ENCODE measurements around the gene FAM107B. TPM values are rescaled to one million over a fixed set of nuclear protein-coding genes. Genes with fewer than 3 reads are reported as not detected.

Gene FAM107B
- total RNA-seq, 4 donors from 2014 or later: 7.3 to 15.6 (median 13.3) TPM

GRCh38 chr10:14806318-14806717, 31.6 kb upstream of the FAM107B start:
- Histone ChIP-seq H3K9me3 (no peaks in the 10 kb centered on the region), H3K4me1 (no peaks in the 10 kb centered on the region), H3K27ac (no peak overlapping the region), H3K4me3 (no peak overlapping the region), H3K27me3 (no peaks in the 10 kb centered on the region), H3K36me3 (no peaks in the 10 kb centered on the region)
- ATAC-seq: no peak
- TF ChIP-seq POLR2AphosphoS5 (IDR thresholded peaks at IDR 0.05): no peak
- no peak for TF ChIP-seq CTCF (IDR thresholded peaks at IDR 0.05)
- no peak for TF ChIP-seq EP300 (IDR thresholded peaks at IDR 0.05)
- TF ChIP-seq POLR2A (IDR thresholded peaks at IDR 0.05): no peak
- 63 to 66% methylated on average over 3 of the region's 3 CpGs for WGBS, 2 donors (ENCODE audit: low coverage in 1 of 2)

- Histone ChIP-seq H3K27ac (no peak overlapping the region), H3K4me1 (no peaks in the 10 kb centered on the region), H3K9me3 (no peaks in the 10 kb centered on the region), H3K4me3 (no peak overlapping the region), H3K36me3 (no peaks in the 10 kb centered on the region), H3K27me3 (no peaks in the 10 kb centered on the region)
- TF ChIP-seq POLR2AphosphoS5 (IDR thresholded peaks at IDR 0.05) (no peak), CTCF (IDR thresholded peaks at IDR 0.05) (no peak), POLR2A (IDR thresholded peaks at IDR 0.05) (no peak), EP300 (IDR thresholded peaks at IDR 0.05) (no peak)
- ATAC-seq: no peak
- 33 to 80% methylated on average over 1 of the region's 1 CpG for WGBS, 2 donors (ENCODE audit: low coverage in 1 of 2)
Measured at GRCh38 chr10:14803827-14804226, 29.1 kb upstream of the FAM107B start.

- Histone ChIP-seq H3K9me3 (no peaks in the 10 kb centered on the region), H3K4me3 (no peak overlapping the region), H3K4me1 (no peaks in the 10 kb centered on the region), H3K27ac (no peak overlapping the region), H3K36me3 (no peaks in the 10 kb centered on the region), H3K27me3 (no peaks in the 10 kb centered on the region)
- ATAC-seq: peak; percentile 39
- no peak for TF ChIP-seq POLR2AphosphoS5 (IDR thresholded peaks at IDR 0.05)
- no peak for TF ChIP-seq POLR2A (IDR thresholded peaks at IDR 0.05)
- no peak for TF ChIP-seq CTCF (IDR thresholded peaks at IDR 0.05)
- TF ChIP-seq EP300 (IDR thresholded peaks at IDR 0.05): no peak
- 46 to 48% methylated on average over 3 of the region's 5 CpGs for WGBS, 2 donors (ENCODE audit: low coverage in 1 of 2)
Measured at GRCh38 chr10:14801723-14802122, 27.0 kb upstream of the FAM107B start.

GRCh38 chr10:14800397-14800796, 25.7 kb upstream of the FAM107B start:
- no peaks in the 10 kb centered on the region for H3K9me3 ChIP-seq
- no peaks in the 10 kb centered on the region for H3K4me1 ChIP-seq
- no peak for ATAC-seq
- H3K27ac ChIP-seq: no peak overlapping the region
- TF ChIP-seq CTCF (IDR thresholded peaks at IDR 0.05): no peak
- TF ChIP-seq EP300 (IDR thresholded peaks at IDR 0.05): no peak
- TF ChIP-seq POLR2AphosphoS5 (IDR thresholded peaks at IDR 0.05): no peak
- H3K4me3 ChIP-seq: no peak overlapping the region
- no peaks in the 10 kb centered on the region for H3K27me3 ChIP-seq
- WGBS, 2 donors (ENCODE audit: low coverage in 1 of 2): 44 to 75% methylated on average over 1 of the region's 1 CpG
- H3K36me3 ChIP-seq: no peaks in the 10 kb centered on the region

- no peak for ATAC-seq
Measured at GRCh38 chr10:14798636-14799035, 23.9 kb upstream of the FAM107B start.

More at GRCh38 chr10:14798636-14799035, 23.9 kb upstream of the FAM107B start:
- TF ChIP-seq POLR2A (IDR thresholded peaks at IDR 0.05): no peak
- TF ChIP-seq EP300 (IDR thresholded peaks at IDR 0.05): no peak
- no peak for TF ChIP-seq CTCF (IDR thresholded peaks at IDR 0.05)
- TF ChIP-seq POLR2AphosphoS5 (IDR thresholded peaks at IDR 0.05): no peak
- Histone ChIP-seq H3K4me1 (no peaks in the 10 kb centered on the region), H3K36me3 (no peaks in the 10 kb centered on the region), H3K27me3 (no peaks in the 10 kb centered on the region), H3K9me3 (no peaks in the 10 kb centered on the region), H3K4me3 (no peak overlapping the region), H3K27ac (no peak overlapping the region)
- 35 to 62% methylated on average over 5 of the region's 5 CpGs for whole genome bisulfite sequencing, 2 donors (ENCODE audit: low coverage in 1 of 2)

Measured in gastroesophageal sphincter (tissue), 4 donors.